Astrocyte of the hippocampus (primary cell): ENCODE data around the gene NYAP2.

ENCODE experiments used
- DNase-seq: peaks from one replicate; pipeline ENCODE4 v3.0.0; 2011; ENCODE audit warnings: low read depth, low spot score

The NYAP2 gene

GRCh38 chr2:225484751-225485150, 85.2 kb downstream of the NYAP2 start:
- no peak for DNase-seq

DNA sequence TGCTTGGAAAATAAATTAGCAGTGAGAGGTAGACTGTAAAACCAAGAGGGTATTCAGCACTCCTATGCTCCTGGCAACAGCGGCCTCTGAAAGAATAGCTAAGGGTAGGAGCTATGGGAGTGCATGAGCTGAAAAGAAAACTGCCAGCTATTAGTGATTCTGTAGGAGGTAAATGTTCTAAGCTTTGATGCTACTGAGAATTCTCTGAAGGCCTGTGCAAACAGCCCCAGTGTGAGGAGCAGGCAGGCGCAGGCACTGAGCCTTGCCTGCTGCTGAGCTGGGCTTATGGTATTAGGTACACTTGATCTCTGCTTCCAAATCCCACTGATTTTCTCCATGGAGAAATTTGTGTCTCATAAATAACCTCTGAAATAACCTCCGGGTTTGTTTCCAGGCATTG, 86.7 kb downstream of the NYAP2 start:
- no peak for DNase-seq

DNA sequence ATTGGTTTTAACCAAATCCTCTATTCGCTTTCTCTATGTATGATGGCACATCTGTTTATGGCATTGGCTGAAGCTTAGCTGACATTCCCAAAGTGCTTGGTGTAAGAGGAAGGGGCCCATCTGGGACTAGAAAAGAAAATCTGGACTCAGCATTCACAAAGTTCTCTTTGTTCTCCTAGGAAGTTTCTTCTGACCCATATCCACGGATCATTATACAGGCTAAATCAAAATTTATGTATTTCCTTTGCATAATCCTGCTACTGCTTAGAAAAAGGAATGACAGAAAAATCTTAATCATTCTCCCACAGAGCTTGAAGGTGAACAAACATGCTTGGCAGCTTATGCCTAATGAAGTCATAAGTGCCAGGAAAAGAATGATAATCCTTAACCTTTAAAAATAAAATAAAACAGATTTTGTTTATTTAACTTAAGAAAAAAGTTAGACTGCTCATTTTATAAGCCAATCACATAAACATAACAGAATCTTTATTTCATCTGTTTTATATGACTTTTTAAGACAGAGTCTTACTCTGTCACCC, 88.4 kb downstream of the NYAP2 start:
- no peak for DNase-seq

- no peak for DNase-seq
Measured at GRCh38 chr2:225488743-225489142, 89.2 kb downstream of the NYAP2 start.

GRCh38 chr2:225493420-225494099, 94.0 kb downstream of the NYAP2 start:
- DNase-seq, result peak; percentile 22

DNA sequence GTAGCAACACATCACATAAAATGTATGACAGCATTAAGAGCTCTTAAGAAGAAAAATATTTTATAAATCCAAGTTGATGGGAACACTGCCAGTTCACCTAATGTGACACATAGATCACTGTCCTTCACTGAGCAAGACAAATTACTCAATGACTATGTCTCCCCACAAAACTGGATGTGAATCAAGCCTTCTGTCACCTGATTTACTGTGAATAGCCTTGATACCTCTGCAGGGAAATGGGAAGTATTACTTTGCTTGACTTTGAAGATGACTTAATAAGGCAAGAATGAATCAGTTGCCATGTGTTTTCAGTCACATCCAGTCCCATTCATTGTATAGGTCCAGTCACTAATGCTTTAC, 94.6 kb downstream of the NYAP2 start:
- DNase-seq, result peak; percentile 45

DNA sequence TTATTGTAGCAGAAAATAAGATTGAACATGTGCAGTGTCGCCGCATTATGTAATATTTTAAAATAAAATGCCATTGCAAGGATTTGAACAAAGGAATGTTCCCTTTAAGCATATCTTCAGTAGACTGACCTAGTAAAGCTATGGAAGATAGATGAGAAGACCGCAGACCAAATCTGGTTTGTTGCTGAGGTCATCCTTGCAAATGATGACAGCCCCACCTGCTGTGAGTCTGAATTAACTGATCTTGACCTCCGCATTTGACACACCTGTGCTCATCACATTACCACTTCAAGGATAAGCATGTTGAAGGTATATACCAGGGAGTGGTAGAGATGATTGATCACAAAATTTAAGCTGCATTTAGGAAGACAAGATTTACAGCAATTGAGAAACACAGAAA, 96.2 kb downstream of the NYAP2 start:
- DNase-seq, result no peak

GRCh38 chr2:225496568-225496967, 97.1 kb downstream of the NYAP2 start:
- no peak for DNase-seq

GRCh38 chr2:225497166-225497565, 97.7 kb downstream of the NYAP2 start:
- no peak for DNase-seq

- DNase-seq, result no peak
Measured at GRCh38 chr2:225501022-225501421, 101.5 kb downstream of the NYAP2 start.

- DNase-seq, result no peak
Measured at GRCh38 chr2:225502971-225503370, 103.5 kb downstream of the NYAP2 start.

DNA sequence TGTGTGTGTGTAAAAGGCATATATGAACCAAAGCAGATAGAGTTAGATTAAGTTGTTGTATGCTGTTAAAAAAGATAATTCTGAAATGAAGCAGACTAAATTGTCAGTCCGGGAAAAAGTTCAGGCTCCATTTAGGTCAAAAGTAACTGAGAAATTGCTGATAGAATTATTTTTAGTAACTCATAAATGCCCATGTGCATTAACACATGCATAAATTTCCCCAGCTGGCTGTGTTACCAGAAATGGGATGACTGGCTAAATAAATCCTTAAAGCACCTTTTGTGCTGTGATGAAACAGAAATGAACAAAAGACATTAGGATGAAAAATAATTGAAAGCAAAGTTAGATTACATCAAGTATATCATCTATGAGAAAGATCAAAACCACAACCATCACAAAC, 111.3 kb downstream of the NYAP2 start:
- DNase-seq, result no peak

GRCh38 chr2:225512469-225512868, 113.0 kb downstream of the NYAP2 start:
- no peak for DNase-seq

DNA sequence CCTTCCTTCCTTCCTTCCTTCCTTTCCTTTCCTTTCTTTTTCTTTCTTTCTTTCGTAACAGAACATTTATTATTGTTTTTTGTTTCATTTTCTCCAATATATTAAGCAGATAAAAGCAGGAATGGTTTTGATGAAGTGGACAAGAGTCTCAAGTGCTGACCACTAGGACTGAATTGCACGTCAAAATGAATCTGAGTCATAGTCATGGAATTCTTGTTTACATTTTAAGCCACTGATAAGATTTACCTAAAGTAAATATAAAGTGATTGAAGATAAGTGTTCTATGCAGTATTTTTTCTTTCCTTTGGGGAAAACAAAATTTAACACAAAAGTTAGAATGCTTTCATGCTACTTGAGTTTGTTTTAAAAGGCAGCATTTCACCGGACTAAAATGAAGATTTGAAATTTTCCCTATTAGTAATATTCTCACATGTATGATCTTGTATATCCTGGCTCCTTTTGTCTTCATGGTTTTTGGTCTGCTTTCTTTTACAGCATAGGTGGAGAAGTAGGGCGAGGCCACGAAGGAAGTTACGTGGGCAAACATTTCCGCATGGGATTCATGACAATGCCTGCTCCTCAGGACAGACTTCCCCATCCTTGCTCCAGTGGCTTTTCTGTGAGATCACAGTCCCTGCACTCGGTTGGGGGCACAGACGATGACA, 113.5 kb downstream of the NYAP2 start:
- peak; percentile 46 for DNase-seq

DNA sequence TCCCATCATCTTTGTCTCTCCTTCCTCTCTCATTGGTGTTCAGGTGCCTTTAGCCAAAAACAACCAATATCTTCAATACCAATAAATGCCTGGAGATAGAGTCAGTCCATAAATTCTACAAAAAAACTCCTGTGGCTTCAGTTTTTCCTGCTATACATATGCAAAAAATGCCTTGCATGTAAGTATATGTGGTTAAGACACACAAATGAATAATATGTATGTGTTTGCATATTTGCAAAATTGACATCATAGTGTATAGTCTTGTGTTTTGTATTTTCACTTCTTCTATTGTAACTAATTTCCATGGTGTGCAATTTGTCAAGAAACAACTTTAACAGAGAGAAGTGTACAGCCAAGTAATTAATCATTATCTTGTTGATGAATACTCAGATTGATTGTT, 115.5 kb downstream of the NYAP2 start:
- no peak for DNase-seq

- DNase-seq, result no peak
Measured at GRCh38 chr2:225526760-225527390, 127.4 kb downstream of the NYAP2 start.

DNA sequence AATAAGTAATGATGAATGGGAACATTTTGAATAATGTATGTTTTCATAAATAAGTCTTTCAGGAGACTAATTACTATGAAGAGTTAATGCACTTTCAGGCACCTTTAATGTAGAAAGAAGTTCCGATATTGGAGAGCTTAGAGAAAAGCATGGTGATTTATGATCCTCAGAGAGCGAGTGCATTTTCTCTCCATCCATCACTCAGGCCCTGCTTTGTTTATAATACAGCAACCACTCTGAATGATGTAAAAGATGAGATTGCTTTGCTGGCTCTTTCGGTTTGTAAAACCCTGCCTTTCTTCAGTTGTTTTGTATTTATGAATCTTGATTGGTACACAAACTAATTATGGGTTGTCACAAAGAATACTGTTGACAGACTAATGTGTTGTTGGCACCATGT, 132.0 kb downstream of the NYAP2 start:
- DNase-seq, result no peak

GRCh38 chr2:225532096-225532495, 132.6 kb downstream of the NYAP2 start:
- DNase-seq, result no peak

DNA sequence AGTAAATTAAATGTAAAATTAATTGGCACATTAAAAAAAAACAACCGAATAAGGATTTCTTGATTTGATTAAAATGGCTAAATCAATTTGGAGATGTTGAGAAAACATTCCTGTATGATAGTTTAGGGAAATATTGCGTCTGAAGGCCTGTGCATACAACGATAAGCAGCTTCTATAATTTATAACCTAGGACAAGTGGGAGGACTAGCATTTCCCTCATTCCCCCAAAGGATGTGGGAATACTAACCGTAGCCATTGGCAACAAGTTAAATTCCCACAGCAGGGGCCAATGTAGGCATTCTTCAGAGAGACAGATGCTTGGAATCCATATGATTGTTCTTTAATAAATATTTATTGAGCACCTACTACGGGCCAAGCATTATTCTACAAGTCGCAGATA, 134.5 kb downstream of the NYAP2 start:
- no peak for DNase-seq

- no peak for DNase-seq
Measured at GRCh38 chr2:225534697-225535096, 135.2 kb downstream of the NYAP2 start.

GRCh38 chr2:225536036-225536435, 136.5 kb downstream of the NYAP2 start:
- no peak for DNase-seq

DNA sequence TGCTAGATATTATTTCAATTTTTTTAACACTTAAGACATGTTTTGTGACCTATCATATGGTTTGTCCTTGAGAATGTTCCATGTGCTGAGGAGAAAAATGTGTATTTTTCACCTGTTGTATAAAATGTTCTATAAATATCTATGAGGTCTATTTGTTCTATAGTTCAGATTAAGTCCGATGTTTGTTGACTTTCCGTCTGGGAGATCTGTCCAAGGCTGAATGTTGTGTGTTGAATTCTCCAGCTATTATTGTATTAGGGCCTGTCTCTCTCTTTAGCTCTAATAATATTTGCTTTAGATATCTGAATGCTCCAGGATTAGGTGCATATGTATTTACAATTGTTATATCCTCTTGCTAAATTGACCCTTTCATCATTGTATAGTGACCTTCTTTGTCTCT, 144.1 kb downstream of the NYAP2 start:
- no peak for DNase-seq

- no peak for DNase-seq
Measured at GRCh38 chr2:225556461-225556860, 157.0 kb downstream of the NYAP2 start.
